A673 (cell line): ENCODE results near the gene ADAMTS2. TPM values are rescaled to one million over a fixed set of nuclear protein-coding genes. Genes with fewer than 3 reads are reported as not detected.

Source experiments
- BruUV-seq: library from RNA; stranded (reverse); fragments of 400-500 nt; replicated peaks from 2 replicates; lab custom pipeline; 2021; lab: Mats Ljungman, UMichigan
- CTCF ChIA-PET: fragments of 300-600 bp; sonication (Branson Sonifier 250); formaldehyde crosslinking; loops from one replicate; lab custom pipeline; 2022; ENCODE audit warnings: antibody characterized with exemption; lab: Charles Lee
- POLR2A ChIA-PET: fragments of 300-600 bp; sonication (Branson Sonifier 250); formaldehyde crosslinking; loops from one replicate; lab custom pipeline; 2022; ENCODE audit warnings: antibody characterized with exemption; ENCODE audit not compliant: low non-redundant PET; lab: Charles Lee
- DNase-seq: peaks from one replicate; pipeline ENCODE4 v3.0.0-alpha.2; 2015; ENCODE audit warnings: low spot score
- H3K27ac ChIP-seq: fragments of 200-600 bp; sonication (generic); 2 replicates; pipeline ENCODE4 v1.5.1; 2016; ENCODE audit warnings: mixed run types, low read depth, mild to moderate bottlenecking, mixed read lengths, antibody characterized with exemption, low read length; ENCODE audit not compliant: poor library complexity, severe bottlenecking
- H3K27me3 ChIP-seq: fragments of 200-600 bp; sonication (generic); replicated peaks from 2 replicates; pipeline ENCODE4 v1.6.1; 2017; ENCODE audit warnings: mixed run types, low read depth, mild to moderate bottlenecking, mixed read lengths, antibody characterized with exemption, low read length; ENCODE audit not compliant: insufficient read depth, poor library complexity
- H3K36me3 ChIP-seq: fragments of 200-600 bp; sonication (generic); 2 replicates; pipeline ENCODE4 v1.6.1; 2016; ENCODE audit warnings: mixed run types, mild to moderate bottlenecking, mixed read lengths, antibody characterized with exemption, low read length; ENCODE audit not compliant: insufficient read depth, poor library complexity, severe bottlenecking
- H3K4me1 ChIP-seq: fragments of 200-600 bp; sonication (generic); 2 replicates; pipeline ENCODE4 v1.6.1; 2017; ENCODE audit warnings: mixed run types, mild to moderate bottlenecking, mixed read lengths, antibody characterized with exemption, low read length; ENCODE audit not compliant: insufficient read depth, poor library complexity, severe bottlenecking
- H3K4me3 ChIP-seq: fragments of 200-600 bp; sonication (generic); 2 replicates; pipeline ENCODE4 v1.5.1; 2016; ENCODE audit warnings: low read depth, mixed run types, mild to moderate bottlenecking, mixed read lengths, low read length; ENCODE audit not compliant: poor library complexity, severe bottlenecking
- H3K9me3 ChIP-seq: fragments of 200-600 bp; sonication (generic); 2 replicates; pipeline ENCODE4 v1.6.1; 2016; ENCODE audit warnings: mixed run types, low read depth, mild to moderate bottlenecking, mixed read lengths, antibody characterized with exemption, low read length; ENCODE audit not compliant: poor library complexity, severe bottlenecking
- CTCF ChIP-seq: fragments of 300-800, 200-600 bp; sonication (generic); conservative IDR thresholded peaks from 2 replicates; pipeline ENCODE4 v1.5.1; 2017; ENCODE audit warnings: low read depth, mild to moderate bottlenecking, antibody characterized with exemption, low read length, moderate library complexity, mixed read lengths
- EZH2 ChIP-seq: fragments of 200-600 bp; sonication (generic); IDR thresholded peaks from 2 replicates; pipeline ENCODE4 v1.6.1; 2017; ENCODE audit warnings: borderline replicate concordance, low read depth, mild to moderate bottlenecking, mixed read lengths, antibody characterized with exemption, low read length; ENCODE audit not compliant: poor library complexity, severe bottlenecking
- intact Hi-C: fragments of 100-400 bp; cut with micrococcal nuclease; formaldehyde crosslinking; loops from one replicate; pipeline ENCODE4 v1.10.0; 2022; ENCODE audit not compliant: unreplicated experiment
- total RNA-seq: library from RNA; stranded (reverse); gene quantifications from 2 replicates; pipeline ENCODE4 v1.2.3, GENCODE V29; 2021

ADAMTS2 gene
- total RNA-seq, 1 experiment from 2014 or later = 0.39 TPM

- no peak overlapping the region for H3K27ac ChIP-seq
These were observed 11.0 kb upstream of the ADAMTS2 start for GRCh38 chr5:179355976-179356974.

DNA sequence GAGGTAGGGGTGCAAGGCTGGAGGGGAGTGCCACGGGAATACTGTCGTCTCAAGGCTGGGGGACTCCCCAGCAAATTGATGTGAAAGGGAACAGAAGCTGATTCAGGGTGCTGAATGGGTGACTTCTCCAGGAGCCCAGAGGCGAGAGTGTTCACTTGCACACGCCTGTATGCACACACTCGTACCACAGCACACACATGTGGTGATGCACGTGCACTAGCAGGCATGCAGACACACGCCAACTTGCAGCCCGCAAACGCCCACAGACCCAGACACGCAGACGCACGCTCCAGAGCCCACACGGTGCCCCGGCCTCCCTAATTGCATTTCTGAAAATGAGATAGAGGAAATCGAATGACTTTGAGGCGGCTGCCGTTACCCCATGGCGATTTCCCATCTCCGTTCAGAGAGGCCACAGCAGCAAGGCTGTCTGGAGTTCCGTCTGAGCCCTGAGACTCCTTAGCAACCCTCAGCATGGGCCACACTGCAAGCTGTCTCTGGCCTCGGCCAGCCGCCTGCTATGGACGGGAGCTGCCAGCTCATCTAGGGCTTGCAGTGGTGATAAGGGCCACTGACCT, 9.1 kb upstream of the ADAMTS2 start:
- POLR2A ChIA-PET = no interaction called here
- intact Hi-C loops = no loop called here
- Histone ChIP-seq H3K9me3 (no peaks in the 10 kb centered on the region), H3K27ac (no peak overlapping the region), H3K36me3 (no peaks in the 10 kb centered on the region), H3K27me3 (no peaks in the 10 kb centered on the region), H3K4me3 (no peak overlapping the region), H3K4me1 (no peaks in the 10 kb centered on the region)
- TF ChIP-seq CTCF = no peak
- TF ChIP-seq EZH2 = no peak
- BruUV-seq = no TSS peak
- no peak for DNase-seq
- CTCF ChIA-PET = no interaction called here

More at GRCh38 chr5:179355976-179356974, 11.0 kb upstream of the ADAMTS2 start:
- Histone ChIP-seq H3K36me3 (no peaks in the 10 kb centered on the region), H3K9me3 (no peaks in the 10 kb centered on the region), H3K4me1 (no peaks in the 10 kb centered on the region), H3K27me3 (no peaks in the 10 kb centered on the region), H3K4me3 (no peak overlapping the region)
- intact Hi-C loops = no loop called here
- DNase-seq = no peak
- ChIA-PET POLR2A (no interaction called here), CTCF (no interaction called here)
- BruUV-seq = no TSS peak
- TF ChIP-seq CTCF (no peak), EZH2 (no peak)

GRCh38 chr5:179348843-179349242, 3.6 kb upstream of the ADAMTS2 start:
- intact Hi-C loops = no loop called here
- ChIA-PET CTCF (no interaction called here), POLR2A (no interaction called here)
- DNase-seq = no peak
- TF ChIP-seq EZH2 (no peak), CTCF (no peak)
- H3K9me3 ChIP-seq = no peaks in the 10 kb centered on the region
- H3K36me3 ChIP-seq = no peaks in the 10 kb centered on the region
- BruUV-seq = no TSS peak
- no peak overlapping the region for H3K27ac ChIP-seq
- H3K27me3 ChIP-seq = peaks cover 37% of the 10 kb centered on the region
- H3K4me1 ChIP-seq = peaks cover 7% of the 10 kb centered on the region
- H3K4me3 ChIP-seq = no peak overlapping the region
